COR-L47 (cell line): ENCODE measurements around the gene CREBL2.
A peak's percentile ranks its signal among the peaks of the same experiment; 100 is the strongest.
"Not testable (repeated sequence)": the region's sequence is repeated elsewhere in the genome, so short reads cannot be mapped to it uniquely, and the experiment has no call there.

Experiments used
- DNase-seq: peaks from one replicate; lab custom pipeline; 2025; lab: John Stamatoyannopoulos, UW

CREBL2 gene, protein sequence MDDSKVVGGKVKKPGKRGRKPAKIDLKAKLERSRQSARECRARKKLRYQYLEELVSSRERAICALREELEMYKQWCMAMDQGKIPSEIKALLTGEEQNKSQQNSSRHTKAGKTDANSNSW

DNA sequence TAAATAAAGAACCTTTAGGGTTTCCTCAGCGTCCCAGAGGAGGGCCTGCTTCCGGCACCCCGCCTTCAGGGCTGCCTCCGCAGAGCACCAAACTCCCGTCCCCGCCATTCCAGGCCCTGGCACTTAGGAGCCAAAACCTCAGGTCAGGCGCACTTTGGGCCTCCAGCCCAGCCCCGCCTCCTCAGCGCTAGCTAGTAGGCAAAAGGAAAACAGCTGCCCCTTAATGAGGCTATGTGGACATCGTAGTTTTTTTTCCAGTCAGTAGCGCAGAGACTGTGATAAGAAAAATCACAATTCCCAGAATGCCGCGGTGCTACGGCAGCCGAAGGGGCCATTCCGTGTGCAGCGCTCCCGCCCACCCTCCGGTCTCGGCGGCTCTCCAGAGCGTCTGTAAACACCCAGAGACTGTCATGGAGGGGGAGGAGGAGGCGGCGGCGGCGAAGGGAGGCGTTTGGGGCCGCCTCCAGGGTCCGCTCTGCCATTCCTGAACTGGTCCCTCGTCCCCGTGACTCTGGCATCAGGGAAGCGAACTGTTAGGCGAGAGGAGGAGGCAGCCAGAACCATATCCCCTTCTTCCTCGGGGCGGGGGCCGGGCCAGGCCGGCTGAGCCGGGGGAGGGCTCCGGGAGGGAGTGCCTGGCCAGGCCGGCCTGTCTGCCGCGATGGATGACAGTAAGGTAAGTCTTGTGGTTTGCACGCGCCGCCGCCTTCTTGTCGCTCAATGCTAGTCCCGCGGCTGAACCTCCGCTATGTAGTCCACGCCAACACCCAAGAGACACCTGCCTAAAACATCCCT is at the start of gene CREBL2:
TSS of gene CREBL2 (plus strand) at position 365 of the 795 bp plus-strand sequence. CDS start at position 662, 297 bp downstream.
- peak; percentile 89 for DNase-seq

DNA sequence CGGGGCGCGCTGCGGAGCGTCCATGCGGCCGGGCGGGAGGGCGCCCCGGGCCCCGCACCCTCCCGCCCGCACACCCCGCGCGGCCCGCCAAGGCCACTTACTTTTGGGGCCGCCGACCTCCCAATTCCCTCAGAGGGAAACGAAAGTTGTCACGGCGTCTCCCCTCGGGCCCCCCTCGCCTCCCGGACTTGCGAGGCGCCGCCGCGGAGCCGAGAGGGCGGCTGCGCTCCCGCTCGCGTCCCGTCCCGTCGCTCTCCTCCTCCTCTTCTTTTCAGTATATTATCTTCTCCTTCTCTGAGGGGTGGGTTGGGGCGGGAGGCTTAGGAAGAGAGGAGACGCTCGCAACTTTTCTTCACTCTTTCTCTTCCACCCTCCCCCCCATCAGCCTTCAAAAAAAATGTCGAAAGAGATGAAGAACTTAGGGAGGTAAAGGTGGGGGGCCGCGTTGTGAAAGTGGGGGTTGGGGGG is 49.6 kb upstream of the CREBL2 start:
- no peak for DNase-seq

DNA sequence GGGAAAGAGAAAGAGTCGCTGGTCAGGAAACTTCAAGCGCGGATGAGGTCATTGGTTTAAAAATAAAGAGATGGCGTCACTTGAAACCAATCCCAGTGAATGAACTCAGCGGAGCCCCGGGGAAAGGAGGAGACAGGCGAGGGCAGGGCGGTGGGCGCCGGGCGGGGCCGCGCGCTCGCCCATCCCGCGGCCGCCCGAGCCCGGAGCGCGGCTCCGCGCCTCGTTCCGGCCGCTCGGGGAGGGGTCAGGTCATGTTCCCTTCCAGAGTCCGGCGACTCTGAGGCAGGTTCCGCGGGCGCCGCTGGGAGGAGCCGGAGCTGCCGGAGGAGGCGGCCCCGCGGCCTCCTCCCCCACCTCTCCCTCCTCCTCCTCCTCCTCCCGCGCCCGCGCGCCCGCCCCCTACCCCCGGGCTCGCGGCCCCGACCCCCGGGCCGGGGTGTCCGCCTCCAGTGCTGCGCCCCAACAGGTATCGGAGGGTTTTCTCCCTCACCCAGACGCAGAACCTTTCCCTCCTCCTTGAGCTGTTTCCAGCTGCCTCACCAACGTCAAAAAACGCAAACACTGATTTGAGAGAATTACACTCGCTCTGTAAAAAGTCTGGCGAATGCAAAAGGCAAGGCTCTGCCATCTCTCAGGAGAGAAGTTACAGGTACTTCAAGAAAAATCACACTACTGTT is 49.0 kb upstream of the CREBL2 start, which contains the start of gene DUSP16:
TSS of gene DUSP16 (minus strand) at position 279 of the 677 bp plus-strand sequence. CDS start 41,765 bp downstream, outside the sequence.
- DNase-seq = peak; percentile 42

DNA sequence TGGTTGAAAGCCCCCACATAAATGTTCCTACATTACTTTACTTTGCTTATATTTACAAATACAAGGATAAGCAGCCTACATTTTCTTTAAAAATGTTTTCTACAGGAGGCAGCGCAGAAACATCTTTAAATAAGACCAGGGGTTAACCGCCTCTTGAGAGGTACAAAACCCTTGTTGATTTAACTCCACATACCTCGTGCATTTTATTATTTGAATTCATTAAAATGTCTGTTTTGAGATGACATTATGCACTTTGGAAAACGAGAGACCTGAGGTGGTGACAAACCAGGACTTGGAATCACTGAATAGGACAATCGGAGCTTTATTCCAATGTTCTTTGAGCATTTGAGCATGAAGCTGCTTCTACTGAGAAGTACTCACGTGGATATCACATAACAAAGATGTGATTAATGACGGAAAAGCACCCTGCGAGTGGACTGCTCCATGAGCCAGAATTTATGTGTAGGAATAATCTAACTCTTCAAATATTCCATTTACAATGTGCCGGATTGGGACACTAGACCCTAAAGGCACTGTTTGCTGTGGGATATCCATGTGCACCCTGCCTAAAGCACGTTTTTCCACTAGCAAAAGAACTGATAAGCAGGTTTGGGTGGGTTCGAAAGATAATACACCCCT is 48.3 kb upstream of the CREBL2 start:
- no peak for DNase-seq

GRCh38 chr12:12564911-12565310 is 46.8 kb upstream of the CREBL2 start:
- no peak for DNase-seq

- DNase-seq = not testable (repeated sequence)
These were observed 45.7 kb upstream of the CREBL2 start for GRCh38 chr12:12565971-12566370.

GRCh38 chr12:12572659-12573058 is 39.0 kb upstream of the CREBL2 start:
- no peak for DNase-seq

DNA sequence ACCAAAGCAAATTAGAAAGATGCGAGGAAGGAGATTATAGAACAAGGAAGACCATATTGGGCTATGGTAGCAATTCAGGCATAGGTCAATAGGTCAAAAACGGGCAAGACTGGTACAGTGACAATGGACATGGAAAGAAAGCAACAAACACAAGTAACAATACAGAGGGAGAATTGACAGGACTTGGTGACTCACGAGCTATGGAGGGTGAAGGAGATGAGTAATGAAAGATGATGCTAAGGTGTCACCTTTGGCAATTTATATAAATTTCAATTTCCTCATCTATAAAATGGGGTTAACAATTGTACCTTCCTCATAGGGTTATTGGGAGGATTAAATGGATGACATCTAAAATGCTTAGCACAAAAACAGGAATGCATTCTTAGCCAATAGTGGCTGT is 33.9 kb upstream of the CREBL2 start:
- no peak for DNase-seq

GRCh38 chr12:12580716-12581115 is 31.0 kb upstream of the CREBL2 start:
- not testable (repeated sequence) for DNase-seq

DNA sequence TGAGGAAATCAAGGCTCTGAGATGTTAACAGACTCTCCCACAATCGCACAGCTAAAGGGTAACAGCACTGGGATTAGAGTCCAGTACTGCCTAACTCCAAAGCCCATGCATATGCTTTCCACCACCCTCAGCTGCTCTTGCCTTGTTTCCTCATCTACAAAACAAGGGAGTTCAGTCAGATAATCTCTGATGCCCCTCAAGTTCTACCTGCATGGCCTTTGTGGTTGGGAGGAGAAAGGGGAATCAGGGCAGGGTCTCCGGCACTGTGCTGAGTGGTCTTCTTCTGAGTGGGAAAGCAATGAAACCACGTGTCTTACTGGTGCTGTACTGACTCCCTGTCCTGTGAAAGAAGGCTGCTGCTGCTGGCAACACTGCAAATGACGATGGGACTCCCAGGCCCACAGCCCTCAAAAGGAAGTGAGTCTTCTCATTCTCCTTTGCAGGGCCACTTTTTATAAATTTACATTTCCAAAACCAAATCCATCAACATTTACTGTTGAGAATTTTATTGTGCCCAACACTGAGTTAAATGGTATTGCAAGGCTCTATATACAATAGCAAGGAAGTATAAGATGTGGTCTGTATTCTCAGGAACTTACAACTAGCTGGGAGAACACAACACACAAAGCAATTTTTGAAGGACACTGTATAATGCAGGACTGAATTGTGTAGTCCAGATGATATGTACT is 29.3 kb upstream of the CREBL2 start:
- no peak for DNase-seq

GRCh38 chr12:12582895-12583303 is 28.8 kb upstream of the CREBL2 start:
- no peak for DNase-seq

- DNase-seq = no peak
These were observed 28.0 kb upstream of the CREBL2 start for GRCh38 chr12:12583510-12584178.

DNA sequence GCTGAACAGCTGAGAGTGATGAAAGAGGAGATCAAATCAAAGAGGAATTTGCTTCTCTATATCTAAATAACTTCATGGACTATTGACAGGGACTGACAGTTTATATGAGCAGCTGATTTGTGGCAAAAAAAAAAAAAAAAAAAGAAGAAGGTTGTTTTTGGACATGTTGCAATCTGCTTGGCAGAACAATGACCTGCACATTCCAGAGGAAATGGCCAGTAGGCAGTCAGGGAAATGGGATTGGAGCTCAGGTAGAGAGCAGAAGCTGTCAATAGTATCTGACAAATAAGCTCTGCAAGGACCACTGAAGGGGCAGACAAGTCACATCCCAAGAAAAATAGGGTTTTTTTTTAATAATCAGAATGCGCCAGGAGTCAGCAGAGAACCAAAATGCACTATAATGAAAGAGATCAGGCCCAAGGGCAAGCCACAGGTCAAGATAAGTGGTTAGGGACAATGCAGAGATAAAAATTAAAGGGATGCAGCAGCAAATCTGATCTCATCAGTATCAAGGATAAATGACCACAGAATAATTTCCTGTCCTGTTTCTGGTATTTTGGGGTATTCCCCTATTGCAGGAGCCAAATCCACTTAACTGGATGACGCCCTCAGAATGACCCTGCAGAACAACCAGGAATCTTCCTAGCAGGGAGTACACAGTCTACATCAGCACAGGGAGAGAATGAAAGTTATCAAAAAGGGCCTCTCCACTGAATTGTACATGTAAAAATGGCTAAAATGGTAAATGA is 26.4 kb upstream of the CREBL2 start:
- DNase-seq = no peak

- DNase-seq = no peak
These were observed 24.6 kb upstream of the CREBL2 start for GRCh38 chr12:12586879-12587675.

GRCh38 chr12:12587878-12588277 is 23.8 kb upstream of the CREBL2 start:
- DNase-seq = no peak

DNA sequence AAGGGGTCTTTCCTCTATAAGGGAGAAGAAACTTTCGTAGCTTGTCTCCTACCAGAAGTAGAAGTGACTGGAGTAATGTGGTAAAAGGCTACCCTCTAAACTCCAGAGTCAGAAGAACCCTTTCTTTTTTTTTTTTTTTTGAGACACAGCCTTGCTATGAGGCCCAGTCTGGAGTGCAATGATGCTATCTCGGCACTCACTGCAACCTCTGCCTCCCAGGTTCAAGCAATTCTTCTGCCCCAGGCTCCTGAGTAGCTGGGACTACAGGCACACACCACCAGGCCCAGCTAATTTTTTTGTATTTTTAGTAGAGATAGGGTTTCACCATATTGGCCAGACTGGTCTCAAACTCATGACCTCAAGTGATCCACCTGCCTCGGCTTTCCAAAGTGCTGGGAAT is 23.2 kb upstream of the CREBL2 start:
- DNase-seq = not testable (repeated sequence)

DNA sequence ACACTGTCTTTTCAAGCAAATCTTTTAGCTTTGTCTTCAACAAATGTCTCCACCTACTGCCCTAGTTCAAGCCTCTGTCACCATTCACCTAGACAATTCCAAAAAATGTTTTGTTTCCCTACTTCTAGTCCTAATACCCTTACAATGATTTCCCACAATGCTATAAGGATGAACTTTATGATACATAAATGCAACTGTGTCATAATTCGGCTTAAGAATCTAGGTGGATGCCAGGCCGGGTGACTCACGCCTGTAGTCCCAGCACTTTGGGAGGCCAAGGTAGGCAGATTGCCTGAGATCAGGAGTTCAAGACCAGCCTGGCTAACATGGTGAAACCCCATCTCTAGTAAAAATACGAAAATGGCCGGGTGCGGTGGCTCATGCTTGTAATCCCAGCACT is 20.7 kb upstream of the CREBL2 start:
- DNase-seq = no peak

DNA sequence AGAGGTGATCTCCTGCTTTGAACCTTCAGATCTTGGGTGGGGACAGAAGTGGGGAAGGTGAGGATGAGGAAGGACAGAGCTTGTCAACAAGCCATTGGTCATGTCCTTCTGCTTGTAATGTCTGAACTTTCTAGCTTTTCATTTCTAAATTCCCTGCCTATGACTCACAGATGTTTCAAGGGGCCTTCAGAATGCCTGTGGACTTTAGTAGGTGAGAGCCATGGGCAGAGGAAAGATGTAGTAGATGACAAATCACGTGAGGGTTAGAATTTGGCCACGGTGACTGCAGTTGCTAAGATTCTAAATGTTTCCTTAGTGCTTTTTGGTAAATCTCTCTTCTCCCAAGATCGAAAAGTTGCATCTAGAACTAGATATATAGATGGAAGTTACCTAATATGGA is 18.7 kb upstream of the CREBL2 start:
- no peak for DNase-seq

DNA sequence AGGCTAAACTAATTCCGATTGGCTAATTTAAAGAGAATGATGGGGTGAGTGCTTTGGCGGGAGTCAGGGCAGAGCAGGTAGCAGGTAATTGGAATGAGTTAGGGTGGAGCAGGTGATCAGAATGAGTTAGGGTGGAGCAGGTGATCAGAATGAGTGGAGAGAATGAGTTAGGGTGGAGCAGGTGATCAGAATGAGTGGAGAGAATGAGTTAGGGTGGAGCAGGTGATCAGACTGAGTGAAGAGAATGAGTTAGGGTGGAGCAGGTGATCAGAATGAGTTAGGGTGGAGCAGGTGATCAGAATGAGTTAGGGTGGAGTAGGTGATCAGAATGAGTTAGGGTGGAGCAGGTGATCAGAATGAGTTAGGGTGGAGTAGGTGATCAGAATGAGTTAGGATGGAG is 15.7 kb upstream of the CREBL2 start:
- not testable (repeated sequence) for DNase-seq

GRCh38 chr12:12596598-12596997 is 15.1 kb upstream of the CREBL2 start:
- not testable (repeated sequence) for DNase-seq
